Subcutaneous abdominal adipose tissue (tissue), 5 donors: Measurements from ENCODE around the gene NDUFC2.

ENCODE experiments used
- H3K27ac ChIP-seq: one replicate; pipeline ENCODE4 v1.7.0; 2013; ENCODE audit warnings: low read depth, mild to moderate bottlenecking, inconsistent platforms, low read length, moderate library complexity
- H3K27me3 ChIP-seq, 5 donors: one replicate each; pipeline ENCODE4 v1.7.0; 2013; ENCODE audit warnings: low read length in 5 of 5, inconsistent platforms in 1 of 5; ENCODE audit not compliant: control insufficient read depth in 5 of 5, insufficient read depth in 4 of 5
- H3K36me3 ChIP-seq, 5 donors: one replicate each; pipeline ENCODE4 v1.7.0; 2013; ENCODE audit warnings: low read length in 5 of 5; ENCODE audit not compliant: control insufficient read depth in 5 of 5, insufficient read depth in 5 of 5
- H3K4me1 ChIP-seq, 5 donors: one replicate each; pipeline ENCODE4 v1.7.0; 2013; ENCODE audit warnings: low read length in 5 of 5, mild to moderate bottlenecking in 3 of 5, moderate library complexity in 1 of 5; ENCODE audit not compliant: control insufficient read depth in 5 of 5, insufficient read depth in 5 of 5
- H3K4me3 ChIP-seq, 5 donors: one replicate each; pipeline ENCODE4 v1.7.0; 2013; ENCODE audit warnings: low read length in 5 of 5, low read depth in 1 of 5
- H3K9ac ChIP-seq, 5 donors: one replicate each; pipeline ENCODE4 v1.7.0; 2013; ENCODE audit warnings: low read length in 5 of 5, mild to moderate bottlenecking in 4 of 5, moderate library complexity in 3 of 5
- H3K9me3 ChIP-seq, 5 donors: one replicate each; pipeline ENCODE4 v1.7.0; 2013; ENCODE audit warnings: low read length in 5 of 5; ENCODE audit not compliant: control insufficient read depth in 5 of 5
- donor health status: healthy.
- donor health status: healthy.
- donor health status: healthy.
- donor health status: healthy.
- donor health status: healthy.

Gene NDUFC2

DNA sequence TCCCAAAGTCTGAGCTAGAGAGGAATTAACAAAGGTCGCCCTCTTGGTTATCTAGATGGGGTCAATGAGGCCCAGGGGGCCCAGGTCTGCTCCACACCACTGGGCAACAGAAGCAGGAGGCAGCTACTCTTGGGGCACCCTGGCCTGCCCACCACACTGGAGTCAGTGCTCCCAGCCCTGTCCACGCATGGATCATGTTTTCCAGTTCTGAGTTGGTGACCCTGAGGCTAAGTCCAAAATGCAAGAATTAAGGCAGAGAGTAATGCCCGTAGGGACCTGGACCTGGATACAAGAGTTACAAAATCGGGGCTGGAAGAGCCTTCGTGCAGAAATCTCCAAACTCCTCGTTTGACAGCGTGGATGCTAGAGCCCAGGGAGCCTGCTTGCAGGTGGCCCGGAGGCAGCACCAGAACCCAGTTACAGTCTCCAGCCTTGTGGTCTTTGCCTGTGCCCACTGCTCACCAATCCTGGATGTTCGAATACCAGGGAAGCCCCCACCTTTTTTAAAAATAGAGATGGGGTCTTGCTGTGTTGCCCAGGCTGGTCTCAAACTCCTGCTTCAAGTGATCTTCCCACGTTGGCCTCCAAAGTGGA lies 22.1 kb downstream of the NDUFC2 start:
- no peak overlapping the region for H3K4me3 ChIP-seq
- H3K36me3 ChIP-seq: no peaks in the 10 kb centered on the region
- H3K9ac ChIP-seq: no peak overlapping the region
- H3K4me1 ChIP-seq: peaks cover 5 to 54% (median 42%) of the 10 kb centered on the region in 5 donors
- H3K9me3 ChIP-seq: no peaks in the 10 kb centered on the region
- H3K27me3 ChIP-seq: no peaks in the 10 kb centered on the region
- H3K27ac ChIP-seq: peak overlapping the region; percentile 32

DNA sequence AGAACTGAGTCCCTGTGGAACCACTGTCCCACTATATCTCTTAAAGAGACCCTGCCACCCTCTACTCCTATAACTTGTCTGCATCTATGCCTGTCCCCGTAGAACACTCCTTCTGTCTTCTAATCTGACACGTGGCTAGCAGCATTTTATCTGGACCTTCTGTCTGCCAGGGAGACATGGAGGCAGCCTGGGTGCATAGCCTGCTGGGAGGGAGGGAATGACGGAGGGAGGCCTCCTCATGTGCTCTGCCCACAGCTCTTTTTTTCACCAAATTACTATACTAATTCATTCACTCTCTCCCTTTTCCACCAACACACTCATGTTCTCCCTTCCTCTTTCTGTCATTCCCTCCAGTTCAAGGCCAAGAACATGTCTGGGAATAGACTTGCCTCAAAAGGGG lies 23.6 kb downstream of the NDUFC2 start:
- H3K4me3 ChIP-seq: peak overlapping the region in 1 of 5 donors; percentile 37
- H3K9me3 ChIP-seq: no peaks in the 10 kb centered on the region
- peaks cover 2 to 49% (median 34%) of the 10 kb centered on the region in 5 donors for H3K4me1 ChIP-seq
- no peaks in the 10 kb centered on the region for H3K36me3 ChIP-seq
- no peaks in the 10 kb centered on the region for H3K27me3 ChIP-seq
- no peak overlapping the region for H3K27ac ChIP-seq
- peak overlapping the region in 1 of 5 donors; percentile 42 for H3K9ac ChIP-seq

DNA sequence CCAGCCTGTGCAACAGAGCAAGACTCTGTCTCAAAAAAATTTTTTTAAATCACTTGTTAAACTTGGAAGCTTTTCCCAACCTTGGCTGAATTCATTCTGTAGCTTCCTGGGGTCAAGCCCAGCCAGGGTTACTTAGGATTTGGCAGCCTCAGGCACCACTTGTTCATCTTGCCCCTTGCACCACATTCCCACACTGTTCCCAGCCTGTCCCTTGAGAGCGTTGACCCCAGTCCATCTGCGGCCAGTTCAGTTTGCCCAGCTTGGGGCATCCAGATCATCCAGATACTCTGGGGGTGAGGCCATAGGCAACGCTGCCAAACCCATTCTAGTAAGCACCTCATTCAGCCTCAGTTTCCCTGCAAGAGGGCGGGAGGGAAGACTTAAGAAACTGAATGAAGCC lies 24.7 kb downstream of the NDUFC2 start:
- Histone ChIP-seq H3K4me3 (no peak overlapping the region), H3K9me3 (no peaks in the 10 kb centered on the region), H3K4me1 (peaks cover 2 to 48% (median 27%) of the 10 kb centered on the region in 5 donors), H3K27me3 (no peaks in the 10 kb centered on the region), H3K27ac (peak overlapping the region; percentile 41), H3K36me3 (no peaks in the 10 kb centered on the region), H3K9ac (peak overlapping the region in 1 of 5 donors; percentile 12)

DNA sequence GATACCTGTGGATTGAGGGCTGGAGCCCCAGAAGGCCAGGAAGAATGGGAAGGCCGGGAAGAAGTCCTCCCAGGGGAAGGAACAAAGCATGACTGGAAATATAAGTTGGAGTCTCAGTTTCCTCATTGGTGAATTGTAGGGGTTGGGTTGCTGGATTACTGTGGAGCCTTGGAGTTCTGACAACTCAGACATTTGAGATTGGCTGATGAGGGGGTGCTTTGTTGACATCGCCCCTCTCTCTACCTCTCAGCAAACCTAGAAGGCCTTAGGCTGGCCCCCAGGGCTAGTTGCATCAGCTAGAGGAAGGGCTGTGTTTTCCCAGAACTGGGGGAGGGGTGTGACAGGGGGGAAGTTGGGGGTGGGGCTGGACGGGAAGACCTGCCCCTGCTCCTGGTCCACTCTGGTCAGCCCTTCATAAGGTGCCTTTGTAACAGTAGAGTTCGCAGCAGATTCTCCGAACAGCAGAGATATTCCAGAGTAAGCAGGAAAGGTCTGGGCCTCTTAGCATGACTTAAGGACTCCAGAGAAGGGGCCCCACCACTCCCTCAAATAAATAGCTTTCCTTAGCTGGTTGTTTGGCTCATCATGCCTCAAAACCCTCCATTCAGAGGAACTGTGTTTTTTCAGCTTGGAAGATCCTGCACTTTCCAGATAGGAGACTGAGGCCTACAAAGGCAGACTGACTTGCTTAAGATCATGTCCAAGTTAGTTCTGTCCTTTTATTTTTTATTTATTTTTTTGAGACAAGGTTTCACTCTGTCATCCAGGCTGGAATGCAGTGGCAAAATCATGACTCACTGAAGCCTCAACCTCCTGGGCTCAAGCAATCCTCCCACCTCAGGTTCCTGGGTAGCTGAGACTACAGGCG lies 28.5 kb downstream of the NDUFC2 start:
- no peak overlapping the region for H3K4me3 ChIP-seq
- no peaks in the 10 kb centered on the region for H3K36me3 ChIP-seq
- H3K27me3 ChIP-seq: no peaks in the 10 kb centered on the region
- peak overlapping the region in 1 of 5 donors; percentile 64 for H3K9ac ChIP-seq
- H3K27ac ChIP-seq: peak overlapping the region; percentile 54
- H3K4me1 ChIP-seq: peaks cover 5 to 45% (median 26%) of the 10 kb centered on the region in 5 donors
- H3K9me3 ChIP-seq: no peaks in the 10 kb centered on the region

DNA sequence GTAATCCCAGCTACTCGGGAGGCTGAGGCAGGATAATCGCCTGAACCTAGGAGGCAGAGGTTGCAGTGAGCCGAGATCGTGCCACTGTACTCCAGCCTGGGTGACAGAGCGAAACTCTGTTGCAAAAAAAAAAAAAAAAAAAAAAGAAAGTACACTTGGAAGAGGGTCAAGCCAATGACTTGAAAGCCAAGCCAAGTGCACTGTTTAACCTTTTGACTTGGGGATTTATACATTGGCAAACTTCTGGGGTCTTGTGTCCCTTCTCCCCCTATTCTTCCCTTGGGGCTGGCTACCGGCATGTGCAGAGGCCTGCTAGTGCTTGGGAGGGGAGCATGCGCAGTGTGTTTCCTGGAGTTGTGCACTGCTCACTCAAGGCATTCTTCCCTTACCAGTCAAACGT lies 30.3 kb downstream of the NDUFC2 start:
- Histone ChIP-seq H3K27ac (peak overlapping the region; percentile 37), H3K9ac (no peak overlapping the region), H3K4me3 (no peak overlapping the region), H3K36me3 (no peaks in the 10 kb centered on the region), H3K9me3 (no peaks in the 10 kb centered on the region), H3K27me3 (no peaks in the 10 kb centered on the region), H3K4me1 (peaks cover 0 to 43% (median 30%) of the 10 kb centered on the region in 5 donors)

DNA sequence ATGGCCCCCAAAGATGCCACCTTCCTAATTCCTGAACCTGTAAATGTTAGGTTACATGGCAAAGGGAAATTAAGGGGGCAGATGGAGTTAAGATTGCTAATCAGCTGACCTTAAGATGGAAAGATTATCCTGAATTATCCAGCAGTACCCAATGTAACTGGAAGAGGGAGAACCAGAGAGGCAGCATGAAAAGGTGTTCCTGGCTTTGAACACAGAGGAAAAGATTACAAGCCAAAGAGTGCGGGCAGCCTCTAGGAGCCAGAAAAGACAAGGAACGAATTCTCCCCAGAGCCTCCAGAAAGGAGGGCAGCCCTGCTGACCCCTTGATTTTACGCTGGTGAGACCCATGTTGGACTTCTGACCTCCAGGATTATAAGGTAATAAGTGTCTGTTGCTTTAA lies 31.1 kb downstream of the NDUFC2 start:
- Histone ChIP-seq H3K27me3 (no peaks in the 10 kb centered on the region), H3K4me1 (peaks cover 0 to 42% (median 30%) of the 10 kb centered on the region in 5 donors), H3K4me3 (no peak overlapping the region), H3K9me3 (no peaks in the 10 kb centered on the region), H3K36me3 (no peaks in the 10 kb centered on the region), H3K9ac (no peak overlapping the region), H3K27ac (peak overlapping the region; percentile 37)

DNA sequence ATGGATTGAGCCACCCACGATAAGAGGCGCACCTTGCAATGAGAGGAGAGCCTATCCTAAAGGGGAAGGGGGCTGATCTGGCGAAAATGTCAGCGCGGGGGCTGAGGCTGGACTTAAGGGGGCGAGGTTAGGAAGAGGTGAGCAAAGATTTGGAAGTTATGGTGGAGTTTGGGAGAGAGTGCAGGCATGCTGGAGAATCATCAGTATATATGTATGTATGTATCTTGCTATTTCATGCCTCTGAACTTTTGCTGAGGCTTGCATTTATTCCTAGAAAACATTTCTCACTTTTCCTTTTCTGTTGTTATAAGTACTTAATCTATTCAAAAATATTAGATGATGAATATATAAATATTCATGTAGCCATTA lies 33.2 kb downstream of the NDUFC2 start:
- H3K4me1 ChIP-seq: peaks cover 0 to 42% (median 30%) of the 10 kb centered on the region in 5 donors
- peak overlapping the region; percentile 66 for H3K27ac ChIP-seq
- H3K9ac ChIP-seq: peak overlapping the region in 1 of 5 donors; percentile 93
- H3K36me3 ChIP-seq: no peaks in the 10 kb centered on the region
- H3K9me3 ChIP-seq: no peaks in the 10 kb centered on the region
- H3K27me3 ChIP-seq: no peaks in the 10 kb centered on the region
- H3K4me3 ChIP-seq: peak overlapping the region in 3 of 5 donors; percentile 13 to 74 (median 68)

DNA sequence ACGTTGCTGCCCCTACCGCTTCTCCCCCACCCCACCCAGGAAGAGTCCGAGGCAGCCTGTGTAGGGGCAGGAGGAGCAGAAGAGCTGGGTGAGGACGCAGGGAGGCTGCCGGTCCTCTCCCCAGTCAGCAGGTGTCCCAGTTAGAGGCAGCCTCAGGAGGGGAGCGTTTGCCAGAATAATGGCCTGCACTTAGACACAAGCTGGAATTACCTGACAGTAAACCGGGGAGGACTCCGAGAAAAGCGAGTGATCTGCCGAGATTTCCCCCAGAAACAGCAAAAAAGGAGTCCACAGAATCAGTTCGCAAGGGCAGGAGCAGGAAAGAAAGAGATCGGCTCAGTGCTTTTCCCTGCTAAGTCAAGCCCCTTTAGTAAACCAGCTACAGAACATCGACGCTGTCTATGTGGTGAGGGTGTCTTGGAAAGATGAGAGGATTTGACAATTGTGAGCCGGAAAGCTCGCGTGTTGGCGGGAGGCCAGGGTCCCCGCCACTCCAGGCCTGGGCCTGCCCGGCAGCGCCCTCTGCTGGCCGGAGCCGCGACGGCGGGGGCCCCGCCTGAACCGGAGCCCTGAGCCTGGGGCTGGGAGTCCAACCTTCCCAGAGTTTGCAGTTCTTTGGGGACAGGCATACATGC lies 33.7 kb downstream of the NDUFC2 start:
- Histone ChIP-seq H3K9me3 (no peaks in the 10 kb centered on the region), H3K27me3 (no peaks in the 10 kb centered on the region), H3K9ac (peak overlapping the region; percentile 53 to 93 (median 89)), H3K4me1 (peaks cover 0 to 45% (median 31%) of the 10 kb centered on the region in 5 donors), H3K4me3 (peak overlapping the region; percentile 60 to 88 (median 74)), H3K27ac (peak overlapping the region; percentile 66), H3K36me3 (no peaks in the 10 kb centered on the region)

DNA sequence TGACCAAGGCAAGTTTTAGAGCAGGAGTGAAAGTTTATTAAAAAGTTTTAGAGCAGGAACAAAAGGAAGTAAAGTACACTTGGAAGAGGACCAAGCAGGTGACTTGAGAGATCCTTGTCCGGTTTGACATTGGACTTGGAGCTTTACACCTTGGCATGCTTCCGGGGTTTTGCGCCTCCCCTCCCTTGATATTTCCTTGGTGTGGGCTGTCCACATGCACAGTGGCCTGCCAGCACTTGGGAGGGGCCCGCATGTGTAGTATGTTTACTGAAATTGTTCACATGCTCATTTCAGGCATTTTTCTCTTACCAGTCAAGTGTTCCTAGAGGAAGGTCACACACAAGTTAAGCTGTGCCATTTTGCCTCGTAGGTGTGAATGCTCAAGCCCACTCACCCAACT lies 35.0 kb downstream of the NDUFC2 start:
- Histone ChIP-seq H3K9me3 (no peaks in the 10 kb centered on the region), H3K9ac (no peak overlapping the region), H3K27ac (no peak overlapping the region), H3K36me3 (no peaks in the 10 kb centered on the region), H3K4me3 (no peak overlapping the region), H3K27me3 (no peaks in the 10 kb centered on the region), H3K4me1 (peaks cover 3 to 51% (median 37%) of the 10 kb centered on the region in 5 donors)
